Activated T-cell treated with anti-CD3 and anti-CD28 coated beads for 1 hour (primary cell): ENCODE results near the gene MYH9.

Experiments
- DNase-seq: peaks from one replicate; pipeline ENCODE4 v3.0.0-alpha.2; 2020; ENCODE audit warnings: low read depth

MYH9 gene

GRCh38 chr22:36386351-36386899, 1.3 kb downstream of the MYH9 start:
- peak; percentile 39 for DNase-seq

- DNase-seq: peak; percentile 49
Observed at GRCh38 chr22:36385491-36386350, 2.0 kb downstream of the MYH9 start.

- DNase-seq: peak; percentile 32
Observed at GRCh38 chr22:36384766-36385481, 2.8 kb downstream of the MYH9 start.

GRCh38 chr22:36383110-36383581, 4.6 kb downstream of the MYH9 start:
- peak; percentile 25 for DNase-seq

- DNase-seq: no peak
Observed at GRCh38 chr22:36381513-36382128, 6.1 kb downstream of the MYH9 start.

GRCh38 chr22:36379593-36380361, 8.0 kb downstream of the MYH9 start:
- DNase-seq: peak; percentile 47

- no peak for DNase-seq
Observed at GRCh38 chr22:36378869-36379217, 8.9 kb downstream of the MYH9 start.

GRCh38 chr22:36378080-36378868, 9.5 kb downstream of the MYH9 start:
- DNase-seq: no peak

- no peak for DNase-seq
Observed at GRCh38 chr22:36377022-36377631, 10.6 kb downstream of the MYH9 start.

- no peak for DNase-seq
Observed at GRCh38 chr22:36376265-36376664, 11.5 kb downstream of the MYH9 start.

GRCh38 chr22:36375071-36375980, 12.4 kb downstream of the MYH9 start:
- DNase-seq: no peak

GRCh38 chr22:36374603-36375024, 13.2 kb downstream of the MYH9 start:
- peak; percentile 44 for DNase-seq

GRCh38 chr22:36373258-36373579, 14.5 kb downstream of the MYH9 start:
- DNase-seq: no peak

- no peak for DNase-seq
Observed at GRCh38 chr22:36371920-36372319, 15.8 kb downstream of the MYH9 start.

- no peak for DNase-seq
Observed at GRCh38 chr22:36369922-36370791, 17.6 kb downstream of the MYH9 start.

GRCh38 chr22:36369004-36369921, 18.5 kb downstream of the MYH9 start:
- no peak for DNase-seq

- DNase-seq: no peak
Observed at GRCh38 chr22:36368359-36368983, 19.3 kb downstream of the MYH9 start.
